Progenitor cell of endocrine pancreas (in vitro differentiated cells): Measurements from ENCODE around the gene CENPQ. TPM values are rescaled to one million over a fixed set of nuclear protein-coding genes. Genes with fewer than 3 reads are reported as not detected.
"Not testable (repeated sequence)": the region's sequence is repeated elsewhere in the genome, so short reads cannot be mapped to it uniquely, and the experiment has no call there.

ENCODE experiments used
- DNase-seq: peaks from one replicate; pipeline ENCODE4 v3.0.0; 2021; ENCODE audit warnings: low spot score; ENCODE audit not compliant: unreplicated experiment
- H3K27ac Mint-ChIP-seq: 2 replicates; pipeline ENCODE4 v1.8.0; 2021; ENCODE audit warnings: mild to moderate bottlenecking, moderate library complexity, mixed read lengths
- H3K27me3 Mint-ChIP-seq: 2 replicates; pipeline ENCODE4 v1.8.0; 2021; ENCODE audit warnings: mixed read lengths
- H3K36me3 Mint-ChIP-seq: 2 replicates; pipeline ENCODE4 v1.8.0; 2022; ENCODE audit warnings: mixed read lengths; ENCODE audit not compliant: insufficient read depth
- H3K4me1 Mint-ChIP-seq: 2 replicates; pipeline ENCODE4 v1.8.0; 2021; ENCODE audit warnings: low read depth, mixed read lengths
- H3K4me3 Mint-ChIP-seq: 2 replicates; pipeline ENCODE4 v1.8.0; 2021; ENCODE audit warnings: low read depth, mild to moderate bottlenecking, moderate library complexity, mixed read lengths
- H3K9me3 Mint-ChIP-seq: 2 replicates; pipeline ENCODE4 v1.8.0; 2021; ENCODE audit warnings: low read depth, mixed read lengths
- CTCF ChIP-seq: fragments of 200-600 bp; sonication (generic); IDR thresholded peaks from one replicate; pipeline ENCODE4 v1.5.0; 2021; ENCODE audit warnings: antibody characterized with exemption, mild to moderate bottlenecking; ENCODE audit not compliant: unreplicated experiment
- total RNA-seq: library from RNA; stranded (reverse); gene quantifications from 2 replicates; pipeline ENCODE4 v1.2.1, GENCODE V29; 2021

CENPQ gene
- total RNA-seq, 1 donor from 2014 or later = 8.0 TPM

DNA sequence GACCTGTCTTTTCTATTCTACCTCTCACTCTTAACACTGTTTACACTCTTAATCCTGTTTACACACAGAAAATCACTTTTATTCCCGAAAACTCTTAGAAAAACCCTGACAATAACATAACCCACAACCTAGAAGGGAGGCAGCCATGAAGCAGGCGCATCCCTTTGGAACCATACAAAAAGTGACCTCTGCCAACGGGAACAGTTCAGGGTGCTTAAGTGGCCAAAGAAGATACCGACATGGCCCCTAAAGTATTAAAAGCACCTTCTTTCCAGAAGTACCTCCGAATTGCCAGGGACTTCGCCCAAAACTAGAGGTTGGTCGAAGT, 607 bp upstream of the CENPQ start:
- peak overlapping the region; percentile 98 for H3K4me3 Mint-ChIP-seq
- DNase-seq = no peak
- TF ChIP-seq CTCF = no peak
- H3K4me1 Mint-ChIP-seq = peaks cover 17% of the 10 kb centered on the region
- no peaks in the 10 kb centered on the region for H3K27me3 Mint-ChIP-seq
- H3K27ac Mint-ChIP-seq = peak overlapping the region; percentile 99
- H3K36me3 Mint-ChIP-seq = peaks cover 2% of the 10 kb centered on the region
- no peaks in the 10 kb centered on the region for H3K9me3 Mint-ChIP-seq

DNA sequence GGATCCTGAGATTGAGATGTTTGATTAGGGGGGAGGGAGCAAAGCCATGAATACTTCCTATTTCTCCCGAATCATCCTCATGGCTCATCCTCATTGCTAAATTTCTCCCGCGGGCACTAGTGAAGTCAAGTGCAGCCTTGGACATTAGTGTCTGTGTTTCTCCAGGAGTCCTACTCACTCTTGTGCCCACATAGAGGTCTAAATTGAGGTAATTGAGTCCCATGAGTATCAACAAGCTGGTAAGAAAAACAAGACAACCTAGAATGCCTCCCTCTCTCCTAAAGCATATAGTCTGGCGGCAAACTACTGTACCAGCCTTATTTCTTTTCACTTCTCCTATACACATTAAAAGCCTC, 420 bp downstream of the CENPQ start:
- Mint-ChIP-seq H3K9me3 (no peaks in the 10 kb centered on the region), H3K4me1 (peaks cover 17% of the 10 kb centered on the region), H3K27ac (peak overlapping the region; percentile 99), H3K36me3 (peaks cover 2% of the 10 kb centered on the region), H3K4me3 (peak overlapping the region; percentile 98), H3K27me3 (no peaks in the 10 kb centered on the region)
- no peak for TF ChIP-seq CTCF
- no peak for DNase-seq

GRCh38 chr6:49464691-49465090, 1.5 kb downstream of the CENPQ start:
- Mint-ChIP-seq H3K4me3 (peak overlapping the region; percentile 98), H3K9me3 (no peaks in the 10 kb centered on the region), H3K27me3 (no peaks in the 10 kb centered on the region), H3K27ac (no peak overlapping the region), H3K4me1 (peaks cover 17% of the 10 kb centered on the region), H3K36me3 (peaks cover 1% of the 10 kb centered on the region)
- DNase-seq = no peak
- TF ChIP-seq CTCF = no peak

- no peaks in the 10 kb centered on the region for H3K27me3 Mint-ChIP-seq
- no peak overlapping the region for H3K4me3 Mint-ChIP-seq
- H3K27ac Mint-ChIP-seq = no peak overlapping the region
- TF ChIP-seq CTCF = no peak
- H3K36me3 Mint-ChIP-seq = peaks cover 1% of the 10 kb centered on the region
- H3K9me3 Mint-ChIP-seq = no peaks in the 10 kb centered on the region
- DNase-seq = no peak
- peaks cover 8% of the 10 kb centered on the region for H3K4me1 Mint-ChIP-seq
Measured at GRCh38 chr6:49468042-49468441, 4.9 kb downstream of the CENPQ start.

GRCh38 chr6:49476564-49476963, 13.4 kb downstream of the CENPQ start:
- not testable (repeated sequence) for H3K4me3 Mint-ChIP-seq, DNase-seq, H3K4me1 Mint-ChIP-seq, H3K27me3 Mint-ChIP-seq, H3K27ac Mint-ChIP-seq
- H3K9me3 Mint-ChIP-seq = peaks cover 12% of the 10 kb centered on the region
- peaks cover 42% of the 10 kb centered on the region for H3K36me3 Mint-ChIP-seq

- H3K4me1 Mint-ChIP-seq = no peaks in the 10 kb centered on the region
- no peaks in the 10 kb centered on the region for H3K27me3 Mint-ChIP-seq
- no peak for DNase-seq
- peak overlapping the region; percentile 16 for H3K27ac Mint-ChIP-seq
- peaks cover 9% of the 10 kb centered on the region for H3K9me3 Mint-ChIP-seq
- H3K4me3 Mint-ChIP-seq = no peak overlapping the region
- TF ChIP-seq CTCF = no peak
- H3K36me3 Mint-ChIP-seq = peaks cover 37% of the 10 kb centered on the region
Measured at GRCh38 chr6:49479308-49479970, 16.3 kb downstream of the CENPQ start.

- H3K27ac Mint-ChIP-seq, H3K4me1 Mint-ChIP-seq: not testable (repeated sequence)
- H3K36me3 Mint-ChIP-seq = peaks cover 30% of the 10 kb centered on the region
Measured at GRCh38 chr6:49481846-49482245, 18.7 kb downstream of the CENPQ start.

DNA sequence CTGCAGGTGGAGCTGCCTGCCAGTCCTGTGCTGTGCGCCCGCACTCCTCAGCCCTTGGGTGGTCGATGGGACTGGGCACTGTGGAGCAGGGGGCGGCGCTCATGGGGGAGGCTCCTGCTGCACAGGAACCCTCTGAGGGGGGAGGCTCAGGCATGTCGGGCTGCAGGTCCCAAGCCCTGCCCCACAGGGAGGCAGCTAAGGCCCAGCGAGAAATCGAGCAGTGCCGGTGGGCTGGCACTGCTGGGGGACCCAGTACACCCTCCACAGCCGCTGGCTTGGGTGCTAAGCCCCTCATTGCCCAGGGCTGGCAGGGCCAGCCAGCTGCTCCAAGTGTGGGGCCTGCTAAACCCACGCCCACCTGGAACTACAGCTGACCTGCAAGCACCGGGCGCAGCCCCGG, 20.2 kb downstream of the CENPQ start:
- not testable (repeated sequence) for H3K27me3 Mint-ChIP-seq, H3K27ac Mint-ChIP-seq, H3K4me3 Mint-ChIP-seq, H3K9me3 Mint-ChIP-seq, DNase-seq, H3K4me1 Mint-ChIP-seq
- peaks cover 25% of the 10 kb centered on the region for H3K36me3 Mint-ChIP-seq

More at GRCh38 chr6:49481846-49482245, 18.7 kb downstream of the CENPQ start:
- not testable (repeated sequence) for H3K27me3 Mint-ChIP-seq, H3K9me3 Mint-ChIP-seq, DNase-seq, H3K4me3 Mint-ChIP-seq
